Dendritic cell treated with granulocyte-macrophage colony-stimulating factor and Interleukin-4, amounts not matched to agents 40 ng/mL and 50 ng/mL, for 4 days (primary cell): ENCODE results near the gene SNN.

Experiments used
- H3K27ac Mint-ChIP-seq: one replicate; pipeline ENCODE4 v1.8.0; 2022; ENCODE audit warnings: mild to moderate bottlenecking, mixed read lengths
- H3K27me3 Mint-ChIP-seq: one replicate; pipeline ENCODE4 v1.8.0; 2022; ENCODE audit warnings: mild to moderate bottlenecking, mixed read lengths
- H3K36me3 Mint-ChIP-seq: one replicate; pipeline ENCODE4 v1.8.0; 2022; ENCODE audit warnings: low read depth, mixed read lengths
- H3K4me1 Mint-ChIP-seq: one replicate; pipeline ENCODE4 v1.8.0; 2022; ENCODE audit warnings: low read depth, mixed read lengths
- H3K4me3 Mint-ChIP-seq: one replicate; pipeline ENCODE4 v1.8.0; 2022; ENCODE audit warnings: mild to moderate bottlenecking, moderate library complexity, mixed read lengths
- H3K9me3 Mint-ChIP-seq: one replicate; pipeline ENCODE4 v1.8.0; 2022; ENCODE audit warnings: mixed read lengths
- intact Hi-C: fragments of 100-400 bp; cut with micrococcal nuclease; formaldehyde crosslinking; loops from one replicate; pipeline ENCODE4 v1.15.0; 2022

SNN gene

GRCh38 chr16:11629071-11630030 is 38.9 kb upstream of the SNN start:
- peaks cover 2% of the 10 kb centered on the region for H3K27me3 Mint-ChIP-seq
- H3K9me3 Mint-ChIP-seq: no peaks in the 10 kb centered on the region
- no peak overlapping the region for H3K4me3 Mint-ChIP-seq
- H3K36me3 Mint-ChIP-seq: no peaks in the 10 kb centered on the region
- H3K4me1 Mint-ChIP-seq: peaks cover 89% of the 10 kb centered on the region
- H3K27ac Mint-ChIP-seq: peak overlapping the region; percentile 80
- intact Hi-C loops: loop anchor here (1.0 to 5.0 kb wide), 3 partner anchors 16 to 47 kb away; no protein-coding TSS in a partner anchor

GRCh38 chr16:11630046-11630767 is 38.0 kb upstream of the SNN start:
- Mint-ChIP-seq H3K27me3 (peaks cover 5% of the 10 kb centered on the region), H3K4me3 (no peak overlapping the region), H3K27ac (peak overlapping the region; percentile 80), H3K9me3 (no peaks in the 10 kb centered on the region), H3K36me3 (no peaks in the 10 kb centered on the region), H3K4me1 (peaks cover 89% of the 10 kb centered on the region)
- intact Hi-C loops: loop anchor here (5.0 kb wide), 1 partner anchor 33 kb away; no protein-coding TSS in a partner anchor

GRCh38 chr16:11630768-11631056 is 37.5 kb upstream of the SNN start:
- Mint-ChIP-seq H3K4me1 (peaks cover 89% of the 10 kb centered on the region), H3K4me3 (no peak overlapping the region), H3K9me3 (no peaks in the 10 kb centered on the region), H3K27ac (peak overlapping the region; percentile 80), H3K36me3 (no peaks in the 10 kb centered on the region), H3K27me3 (peaks cover 10% of the 10 kb centered on the region)
- intact Hi-C loops: loop anchor here (5.0 kb wide), 1 partner anchor 33 kb away; no protein-coding TSS in a partner anchor

GRCh38 chr16:11631214-11631613 is 37.0 kb upstream of the SNN start:
- Mint-ChIP-seq H3K4me1 (peaks cover 90% of the 10 kb centered on the region), H3K27me3 (peaks cover 15% of the 10 kb centered on the region), H3K27ac (peak overlapping the region; percentile 80), H3K4me3 (no peak overlapping the region), H3K9me3 (no peaks in the 10 kb centered on the region), H3K36me3 (no peaks in the 10 kb centered on the region)
- intact Hi-C loops: loop anchor here (5.0 kb wide), 1 partner anchor 34 kb away; no protein-coding TSS in a partner anchor

GRCh38 chr16:11632455-11632939 is 35.8 kb upstream of the SNN start:
- no peaks in the 10 kb centered on the region for H3K36me3 Mint-ChIP-seq
- no peaks in the 10 kb centered on the region for H3K9me3 Mint-ChIP-seq
- peak overlapping the region; percentile 80 for H3K27ac Mint-ChIP-seq
- intact Hi-C loops: loop anchor here (5.0 kb wide), 1 partner anchor 35 kb away; no protein-coding TSS in a partner anchor
- no peak overlapping the region for H3K4me3 Mint-ChIP-seq
- peaks cover 89% of the 10 kb centered on the region for H3K4me1 Mint-ChIP-seq
- peaks cover 18% of the 10 kb centered on the region for H3K27me3 Mint-ChIP-seq

GRCh38 chr16:11633113-11633512 is 35.1 kb upstream of the SNN start:
- no peaks in the 10 kb centered on the region for H3K36me3 Mint-ChIP-seq
- H3K4me3 Mint-ChIP-seq: no peak overlapping the region
- intact Hi-C loops: loop anchor here (5.0 kb wide), 1 partner anchor 36 kb away; no protein-coding TSS in a partner anchor
- H3K27me3 Mint-ChIP-seq: peaks cover 18% of the 10 kb centered on the region
- peaks cover 87% of the 10 kb centered on the region for H3K4me1 Mint-ChIP-seq
- H3K9me3 Mint-ChIP-seq: no peaks in the 10 kb centered on the region
- peak overlapping the region; percentile 80 for H3K27ac Mint-ChIP-seq

- H3K9me3 Mint-ChIP-seq: no peaks in the 10 kb centered on the region
- peaks cover 18% of the 10 kb centered on the region for H3K27me3 Mint-ChIP-seq
- H3K36me3 Mint-ChIP-seq: no peaks in the 10 kb centered on the region
- H3K4me1 Mint-ChIP-seq: peaks cover 82% of the 10 kb centered on the region
- H3K27ac Mint-ChIP-seq: no peak overlapping the region
- intact Hi-C loops: loop anchor here (5.0 kb wide), 1 partner anchor 37 kb away; no protein-coding TSS in a partner anchor
- H3K4me3 Mint-ChIP-seq: no peak overlapping the region
Measured at GRCh38 chr16:11634312-11634711, 33.9 kb upstream of the SNN start.

GRCh38 chr16:11635113-11635652 is 33.1 kb upstream of the SNN start:
- intact Hi-C loops: no loop called here
- H3K27ac Mint-ChIP-seq: no peak overlapping the region
- H3K27me3 Mint-ChIP-seq: peaks cover 18% of the 10 kb centered on the region
- no peaks in the 10 kb centered on the region for H3K9me3 Mint-ChIP-seq
- H3K36me3 Mint-ChIP-seq: no peaks in the 10 kb centered on the region
- H3K4me3 Mint-ChIP-seq: no peak overlapping the region
- peaks cover 82% of the 10 kb centered on the region for H3K4me1 Mint-ChIP-seq

- Mint-ChIP-seq H3K4me3 (no peak overlapping the region), H3K4me1 (peaks cover 82% of the 10 kb centered on the region), H3K27ac (no peak overlapping the region), H3K27me3 (peaks cover 16% of the 10 kb centered on the region), H3K36me3 (no peaks in the 10 kb centered on the region), H3K9me3 (no peaks in the 10 kb centered on the region)
- intact Hi-C loops: no loop called here
Measured at GRCh38 chr16:11635679-11636171, 32.5 kb upstream of the SNN start.

GRCh38 chr16:11636172-11636721 is 32.0 kb upstream of the SNN start:
- H3K27ac Mint-ChIP-seq: no peak overlapping the region
- H3K4me1 Mint-ChIP-seq: peaks cover 84% of the 10 kb centered on the region
- no peaks in the 10 kb centered on the region for H3K36me3 Mint-ChIP-seq
- no peak overlapping the region for H3K4me3 Mint-ChIP-seq
- intact Hi-C loops: no loop called here
- no peaks in the 10 kb centered on the region for H3K9me3 Mint-ChIP-seq
- peaks cover 16% of the 10 kb centered on the region for H3K27me3 Mint-ChIP-seq

- Mint-ChIP-seq H3K27me3 (peaks cover 16% of the 10 kb centered on the region), H3K4me3 (no peak overlapping the region), H3K36me3 (no peaks in the 10 kb centered on the region), H3K9me3 (no peaks in the 10 kb centered on the region), H3K4me1 (peaks cover 78% of the 10 kb centered on the region), H3K27ac (no peak overlapping the region)
- intact Hi-C loops: no loop called here
Measured at GRCh38 chr16:11637320-11637719, 30.9 kb upstream of the SNN start.

- Mint-ChIP-seq H3K4me1 (peaks cover 76% of the 10 kb centered on the region), H3K4me3 (no peak overlapping the region), H3K36me3 (no peaks in the 10 kb centered on the region), H3K27me3 (peaks cover 21% of the 10 kb centered on the region), H3K27ac (no peak overlapping the region), H3K9me3 (no peaks in the 10 kb centered on the region)
- intact Hi-C loops: no loop called here
Measured at GRCh38 chr16:11638140-11638539, 30.1 kb upstream of the SNN start.

GRCh38 chr16:11639008-11639562 is 29.2 kb upstream of the SNN start:
- H3K4me1 Mint-ChIP-seq: peaks cover 67% of the 10 kb centered on the region
- intact Hi-C loops: no loop called here
- H3K27ac Mint-ChIP-seq: no peak overlapping the region
- H3K9me3 Mint-ChIP-seq: no peaks in the 10 kb centered on the region
- H3K27me3 Mint-ChIP-seq: peaks cover 26% of the 10 kb centered on the region
- no peak overlapping the region for H3K4me3 Mint-ChIP-seq
- no peaks in the 10 kb centered on the region for H3K36me3 Mint-ChIP-seq
